SK-N-SH (cell line): ENCODE results near the gene DOC2A. TPM values are rescaled to one million over a fixed set of nuclear protein-coding genes. Genes with fewer than 3 reads are reported as not detected.

Source experiments
- CTCF ChIA-PET: fragments of 300-600, 350-600 bp; formaldehyde crosslinking; extraction: SDS; loops from one replicate; lab custom pipeline; 2021; lab: Yijun Ruan, JAX
- POLR2A ChIA-PET: fragments of 350-600 bp; sonication (Branson Sonifier 250); formaldehyde crosslinking; extraction: SDS; loops from one replicate; lab custom pipeline; 2020; ENCODE audit warnings: antibody characterized with exemption, inconsistent platforms; lab: Yijun Ruan, JAX
- DNase-seq: peaks from one replicate; pipeline ENCODE4 v3.0.0; 2012
- H2AFZ ChIP-seq: fragments of 200-600 bp; sonication (generic); 2 replicates; pipeline ENCODE4 v1.8.1; 2016; ENCODE audit warnings: antibody characterized with exemption, mild to moderate bottlenecking, low read depth
- H3F3A ChIP-seq: fragments of 200-600 bp; sonication (generic); replicated peaks from 2 replicates; pipeline ENCODE3; 2016; ENCODE audit warnings: antibody characterized with exemption, mild to moderate bottlenecking; ENCODE audit not compliant: insufficient read depth
- H3K27ac ChIP-seq, 2 experiments: fragments of 200-500 bp in 1 of 2; fragments of 200-600 bp in 1 of 2; sonication (Bioruptor generic) in 1 of 2; sonication (generic), shearing (Covaris generic) in 1 of 2; 2 replicates each; pipeline versions ENCODE4 v1.5.1 to v1.6.1; 2014 to 2016; ENCODE audit warnings: low read depth in 2 of 2, inconsistent platforms in 1 of 2, low read length in 1 of 2, mild to moderate bottlenecking in 1 of 2, mixed read lengths in 1 of 2
- H3K27me3 ChIP-seq: fragments of 200-600 bp; sonication (generic), shearing (Covaris generic); 2 replicates; pipeline ENCODE4 v1.6.1; 2016; ENCODE audit warnings: mixed run types; ENCODE audit not compliant: insufficient read depth
- H3K36me3 ChIP-seq, 2 experiments: fragments of 200-500 bp in 1 of 2; fragments of 200-600 bp in 1 of 2; sonication (Bioruptor generic) in 1 of 2; sonication (generic) in 1 of 2; replicated peaks in 1 of 2; 2 replicates each; pipeline versions ENCODE3 to v1.5.1; 2014 to 2016; ENCODE audit warnings: low read length in 1 of 2, mild to moderate bottlenecking in 1 of 2; ENCODE audit not compliant: insufficient read depth in 2 of 2, control insufficient read depth in 1 of 2
- H3K4me1 ChIP-seq, 2 experiments: fragments of 200-500 bp in 1 of 2; fragments of 200-600 bp in 1 of 2; sonication (Bioruptor generic) in 1 of 2; sonication (generic), shearing (Covaris generic) in 1 of 2; 2 replicates each; pipeline versions ENCODE4 v1.5.1 to v1.6.1; 2014 to 2016; ENCODE audit warnings: low read depth in 1 of 2, low read length in 1 of 2, mixed run types in 1 of 2; ENCODE audit not compliant: insufficient read depth in 2 of 2, control insufficient read depth in 1 of 2
- H3K4me2 ChIP-seq: fragments of 200-600 bp; sonication (generic), shearing (Covaris generic); 2 replicates; pipeline ENCODE4 v1.6.1; 2017; ENCODE audit warnings: mixed run types
- H3K4me3 ChIP-seq, 2 experiments: fragments of 200-500 bp in 1 of 2; fragments of 200-600 bp in 1 of 2; sonication (Bioruptor generic) in 1 of 2; sonication (generic), shearing (Covaris generic) in 1 of 2; 2 replicates each; pipeline versions ENCODE4 v1.5.1 to v1.8.1; 2014 to 2016; ENCODE audit warnings: low read depth in 2 of 2, inconsistent platforms in 1 of 2, low read length in 1 of 2, mild to moderate bottlenecking in 1 of 2, mixed read lengths in 1 of 2, moderate library complexity in 1 of 2
- H3K79me2 ChIP-seq: fragments of 200-600 bp; sonication (generic); 2 replicates; pipeline ENCODE4 v1.8.1; 2017; ENCODE audit warnings: mild to moderate bottlenecking; ENCODE audit not compliant: insufficient read depth
- H3K9ac ChIP-seq: fragments of 200-600 bp; sonication (generic); 2 replicates; pipeline ENCODE4 v1.6.1; 2017; ENCODE audit warnings: mixed run types
- H3K9me2 ChIP-seq: fragments of 200-600 bp; sonication (generic); 2 replicates; pipeline ENCODE4 v1.6.1; 2017; ENCODE audit warnings: mixed run types
- H3K9me3 ChIP-seq: fragments of 200-600 bp; sonication (generic); 2 replicates; pipeline ENCODE4 v1.6.1; 2017; ENCODE audit warnings: mixed run types, mild to moderate bottlenecking, moderate library complexity
- H4K20me1 ChIP-seq: fragments of 200-600 bp; sonication (generic); 2 replicates; pipeline ENCODE4 v1.6.1; 2017; ENCODE audit warnings: mild to moderate bottlenecking, mixed run types; ENCODE audit not compliant: insufficient read depth
- CTCF ChIP-seq: fragments of 200-600 bp; sonication (generic); IDR thresholded peaks from 2 replicates; pipeline ENCODE4 v1.6.1; 2017; ENCODE audit warnings: antibody characterized with exemption, mild to moderate bottlenecking, moderate library complexity
- ELF1 ChIP-seq: IDR thresholded peaks from 2 replicates; pipeline ENCODE4 v1.4.0; 2012
- EP300 ChIP-seq, 2 experiments: IDR thresholded peaks; 2 replicates each; pipeline versions ENCODE4 v1.4.0 to v1.6.1; 2012; ENCODE audit warnings: borderline replicate concordance in 1 of 2, low read depth in 1 of 2, low read length in 1 of 2
- EZH2phosphoT487 ChIP-seq: fragments of 200-600 bp; sonication (generic); IDR thresholded peaks from 2 replicates; pipeline ENCODE4 v1.6.1; 2017; ENCODE audit warnings: low read depth, mixed run types, mild to moderate bottlenecking, antibody characterized with exemption, moderate library complexity, borderline replicate concordance
- JUND ChIP-seq: IDR thresholded peaks from 2 replicates; pipeline ENCODE4 v1.4.0; 2012
- MAX ChIP-seq: IDR thresholded peaks from 2 replicates; pipeline ENCODE4 v1.4.0; 2012; ENCODE audit warnings: low read depth
- RAD21 ChIP-seq: IDR thresholded peaks from 2 replicates; pipeline ENCODE4 v1.6.1; 2012; ENCODE audit warnings: mild to moderate bottlenecking, low read length
- SIN3A ChIP-seq: IDR thresholded peaks from 2 replicates; pipeline ENCODE4 v1.6.1; 2012; ENCODE audit warnings: low read depth, mild to moderate bottlenecking, low read length, moderate library complexity, borderline replicate concordance
- SMC3 ChIP-seq: IDR thresholded peaks from 2 replicates; pipeline ENCODE4 v1.6.1; 2012; ENCODE audit warnings: low read depth, low read length, improper control_type of control experiment
- TAF1 ChIP-seq: IDR thresholded peaks from 2 replicates; pipeline ENCODE4 v1.6.1; 2012; ENCODE audit warnings: low read depth, mild to moderate bottlenecking, low read length, moderate library complexity, borderline replicate concordance
- TEAD4 ChIP-seq: IDR thresholded peaks from 2 replicates; pipeline ENCODE4 v1.4.0; 2012; ENCODE audit warnings: mild to moderate bottlenecking, borderline replicate concordance; ENCODE audit not compliant: insufficient read depth
- USF1 ChIP-seq: IDR thresholded peaks from 2 replicates; pipeline ENCODE4 v1.4.0; 2012; ENCODE audit warnings: low read depth, borderline replicate concordance
- ZBTB33 ChIP-seq: IDR thresholded peaks from 2 replicates; pipeline ENCODE4 v1.4.0; 2012; ENCODE audit warnings: low read depth, borderline replicate concordance
- WGBS: methylation state at CpG from one replicate; pipeline ENCODE4 v1.1.6; 2017; ENCODE audit warnings: low lambda C conversion rate; 5-methylcytosine and 5-hydroxymethylcytosine counted together
- polyA plus RNA-seq, 3 experiments: library from polyadenylated mRNA; depleted of rRNA; stranded (reverse); fragments of >200 nt; gene quantifications; 2 replicates each; pipeline ENCODE4 v1.2.3, GENCODE V29; 2012
- TF ChIP-seq, protein P1 (sequence below): fragments of 150-350 bp; IDR thresholded peaks from 2 replicates; pipeline ENCODE4 v1.6.1; 2017; ENCODE audit warnings: antibody characterized with exemption, low read length, low read depth, borderline replicate concordance

The DOC2A gene
- polyA plus RNA-seq, 1 of the 3 experiments (the other 2 are of a cell fraction), result 10.4 TPM

GRCh38 chr16:29971304-29971703 lies 39.5 kb downstream of the DOC2A start:
- H3K27ac ChIP-seq, result no peak overlapping the region
- DNase-seq, result no peak
- H3K4me2 ChIP-seq, result no peak overlapping the region
- peaks cover 13% of the 10 kb centered on the region for H3F3A ChIP-seq
- peaks cover 13 to 20% of the 10 kb centered on the region in 2 experiments; a peak in 3 of 4 replicates for H3K4me1 ChIP-seq
- H3K4me3 ChIP-seq, result no peak overlapping the region
- no peak overlapping the region for H3K9ac ChIP-seq
- peaks cover 20% of the 10 kb centered on the region for H4K20me1 ChIP-seq
- H3K27me3 ChIP-seq, result no peaks in the 10 kb centered on the region
- H3K36me3 ChIP-seq, result peaks cover 14 to 17% of the 10 kb centered on the region in 2 experiments
- no peaks in the 10 kb centered on the region for H3K9me2 ChIP-seq
- POLR2A ChIA-PET, result no interaction called here
- peaks cover 26% of the 10 kb centered on the region for H3K79me2 ChIP-seq
- H3K9me3 ChIP-seq, result no peaks in the 10 kb centered on the region
- CTCF ChIA-PET, result interaction anchor here (8.2 kb wide), 1 partner anchor 35 kb away, joined by 41 read pairs; no protein-coding TSS in a partner anchor
- TF ChIP-seq EP300 (IDR thresholded peaks at IDR 0.05; ENCODE audit: borderline replicate concordance in 1 of 2, low read depth in 1 of 2, low read length in 1 of 2) (no peak), ELF1 (no peak), USF1 (no peak), CTCF (no peak), RAD21 (no peak), EZH2phosphoT487 (no peak), TEAD4 (no peak), JUND (no peak), TAF1 (no peak), SIN3A (no peak), MAX (no peak), SMC3 (no peak), ZBTB33 (no peak)
- TF ChIP-seq, protein P1, sequence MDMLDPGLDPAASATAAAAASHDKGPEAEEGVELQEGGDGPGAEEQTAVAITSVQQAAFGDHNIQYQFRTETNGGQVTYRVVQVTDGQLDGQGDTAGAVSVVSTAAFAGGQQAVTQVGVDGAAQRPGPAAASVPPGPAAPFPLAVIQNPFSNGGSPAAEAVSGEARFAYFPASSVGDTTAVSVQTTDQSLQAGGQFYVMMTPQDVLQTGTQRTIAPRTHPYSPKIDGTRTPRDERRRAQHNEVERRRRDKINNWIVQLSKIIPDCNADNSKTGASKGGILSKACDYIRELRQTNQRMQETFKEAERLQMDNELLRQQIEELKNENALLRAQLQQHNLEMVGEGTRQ, result no peak
- WGBS, result 88% methylated on average over 8 of the region's 8 CpGs
- no peak overlapping the region for H2AFZ ChIP-seq
